Measurements from ENCODE around the gene DMD.

Gene DMD

DNA sequence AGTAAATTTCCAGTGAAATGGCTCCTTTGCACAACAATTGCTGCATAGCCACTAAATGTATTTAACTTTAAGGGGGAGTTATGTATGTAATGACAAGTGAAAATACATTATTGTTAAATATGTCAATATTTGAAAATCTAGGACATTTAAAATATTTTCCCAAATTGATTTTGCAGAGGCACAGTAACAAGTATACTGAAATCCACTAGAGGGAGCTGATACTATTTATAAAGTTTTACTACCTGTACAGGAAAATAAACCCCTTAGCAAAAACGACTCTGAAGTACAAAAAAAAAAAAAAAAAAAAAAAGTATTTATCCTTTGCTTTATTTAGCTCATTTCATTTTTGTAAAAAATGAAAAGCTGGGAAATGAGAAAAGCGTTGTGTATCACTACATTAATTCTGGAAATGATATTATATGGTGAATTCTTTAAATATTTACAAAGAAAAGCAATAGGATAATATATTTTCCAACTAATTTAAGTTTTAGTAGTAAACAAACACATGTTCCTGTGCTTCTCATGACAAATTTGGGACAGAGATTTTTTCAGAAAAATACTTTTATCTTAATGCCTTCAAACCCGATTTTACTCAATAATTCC, 727.7 kb downstream of the DMD start:
- peak; percentile 56 for DNase-seq (ENCODE audit: low spot score)

DNA sequence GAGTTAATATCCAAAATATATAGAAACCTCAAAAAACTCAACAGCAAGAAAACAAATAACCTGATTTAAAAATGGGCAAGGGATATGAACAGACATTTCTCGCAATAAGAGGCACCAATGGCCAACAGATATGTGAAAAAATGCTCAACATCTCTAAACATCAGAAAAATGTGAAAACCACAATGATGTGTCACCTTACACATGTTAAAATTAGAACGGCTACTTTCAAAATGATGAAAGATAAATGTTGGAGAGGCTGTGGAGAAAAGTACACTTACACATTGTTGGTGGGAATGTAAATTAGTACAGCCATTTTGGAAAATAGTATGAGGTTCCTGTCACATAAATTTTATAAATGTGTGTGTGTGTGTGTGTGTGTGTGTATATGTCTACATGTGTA, 731.3 kb downstream of the DMD start:
- no peak for DNase-seq (ENCODE audit: low spot score)

DNA sequence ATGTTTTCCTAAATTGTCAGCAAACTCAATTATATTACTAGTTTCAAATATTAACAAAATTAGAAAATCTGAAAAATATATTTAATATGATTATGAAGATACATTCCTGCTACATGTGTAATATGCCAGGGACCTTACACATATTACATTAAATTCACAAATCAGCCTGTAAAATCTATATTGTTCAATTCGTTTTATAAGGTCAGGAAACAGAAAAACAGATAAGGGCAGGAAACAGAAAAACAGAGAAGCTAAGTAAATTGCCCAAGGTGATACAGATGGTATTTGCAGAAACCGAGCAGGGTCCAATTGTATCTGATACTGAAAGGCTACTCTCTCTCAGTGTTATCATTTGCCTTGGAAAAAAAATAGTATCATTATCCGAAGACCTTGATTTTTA, 739.0 kb downstream of the DMD start:
- DNase-seq (ENCODE audit: low spot score) = no peak

DNA sequence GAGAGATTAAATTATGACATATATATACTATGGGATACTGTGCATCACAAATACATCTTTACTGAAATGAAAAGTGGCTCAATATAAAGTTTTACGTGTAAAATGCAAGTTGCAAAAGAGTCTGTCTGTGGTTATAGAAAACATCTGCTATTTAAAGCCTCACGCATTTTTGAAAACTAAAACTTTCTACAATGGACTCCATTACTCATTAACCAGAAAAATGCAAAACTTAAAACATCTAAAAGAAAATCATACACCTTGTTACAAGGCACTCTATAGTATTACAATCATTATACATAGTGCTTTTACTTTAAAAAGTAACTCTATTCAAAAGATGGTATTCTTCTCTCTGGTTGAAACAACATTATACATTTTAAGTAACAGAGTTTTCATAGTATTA, 755.6 kb downstream of the DMD start:
- no peak for DNase-seq (ENCODE audit: low spot score)

DNA sequence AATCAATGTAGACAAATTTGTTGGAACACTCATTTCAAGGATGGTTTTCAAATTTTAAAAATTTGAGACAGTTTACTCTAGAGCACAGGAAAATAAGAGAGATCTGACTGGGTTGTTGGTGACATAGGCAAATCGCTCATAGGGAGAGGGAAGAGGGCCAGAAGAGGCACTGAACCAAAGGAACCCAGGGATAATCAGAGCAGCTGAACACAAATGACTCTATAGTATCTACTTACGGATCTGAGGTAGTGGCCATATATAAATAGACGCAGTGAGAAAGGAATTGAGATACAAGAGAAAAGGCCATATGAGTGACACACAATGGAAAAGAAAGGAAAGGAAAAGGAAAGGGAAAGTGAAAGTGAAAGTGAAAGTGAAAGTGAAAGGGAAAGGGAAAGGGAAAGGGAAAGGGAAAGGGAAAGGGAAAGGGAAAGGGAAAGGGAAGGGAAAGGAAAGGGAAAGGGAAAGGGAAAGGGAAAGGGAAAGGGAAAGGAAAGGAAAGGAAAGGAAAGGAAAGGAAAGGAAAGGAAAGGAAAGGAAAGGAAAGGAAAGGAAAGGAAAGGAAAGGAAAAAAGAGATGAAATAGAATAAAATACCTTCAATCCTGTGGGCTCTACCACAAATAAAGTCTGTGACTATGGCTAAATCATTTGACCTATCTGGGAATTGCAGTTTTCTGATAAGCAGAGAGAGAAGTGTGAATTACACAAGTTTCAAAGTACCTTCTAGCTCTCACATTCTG, 759.2 kb downstream of the DMD start:
- DNase-seq (ENCODE audit: low spot score) = no peak

DNA sequence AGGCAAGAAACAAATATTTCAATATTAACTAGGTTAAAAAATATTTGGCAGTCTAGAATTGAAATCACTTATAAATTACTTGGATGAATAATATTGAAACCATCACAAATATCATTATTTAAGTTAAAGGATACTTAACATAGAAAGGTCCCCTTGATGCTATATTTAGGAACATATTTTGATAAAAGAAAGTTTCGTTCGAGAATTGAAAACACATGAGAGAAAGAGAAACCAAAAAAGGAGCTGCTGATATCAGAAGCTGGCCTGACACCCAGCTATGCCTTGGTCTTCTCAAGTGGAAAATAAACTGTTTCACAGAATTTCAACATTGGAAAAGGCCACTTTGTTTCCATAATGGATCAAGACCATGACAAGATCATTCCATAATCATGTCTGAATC, 762.4 kb downstream of the DMD start:
- DNase-seq (ENCODE audit: low spot score) = no peak

DNA sequence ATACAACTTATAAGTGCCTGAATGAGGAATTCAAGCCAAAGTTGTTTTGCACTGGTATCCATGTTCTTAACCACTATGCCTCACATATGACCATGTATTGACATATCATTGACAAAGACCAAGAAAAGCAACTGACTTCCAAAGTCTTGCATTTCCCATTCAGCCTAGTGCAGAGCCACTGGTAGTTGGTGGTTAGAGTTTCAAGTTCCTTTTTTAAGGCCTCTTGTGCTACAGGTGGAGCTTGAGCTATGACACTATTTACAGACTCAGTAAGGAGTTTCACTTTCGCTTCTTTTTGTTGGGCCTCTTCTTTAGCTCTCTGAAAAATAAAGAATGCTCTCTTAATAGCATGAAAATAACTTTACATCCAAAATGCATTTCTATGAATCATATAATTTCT, 763.0 kb downstream of the DMD start:
- no peak for DNase-seq (ENCODE audit: low spot score)

DNA sequence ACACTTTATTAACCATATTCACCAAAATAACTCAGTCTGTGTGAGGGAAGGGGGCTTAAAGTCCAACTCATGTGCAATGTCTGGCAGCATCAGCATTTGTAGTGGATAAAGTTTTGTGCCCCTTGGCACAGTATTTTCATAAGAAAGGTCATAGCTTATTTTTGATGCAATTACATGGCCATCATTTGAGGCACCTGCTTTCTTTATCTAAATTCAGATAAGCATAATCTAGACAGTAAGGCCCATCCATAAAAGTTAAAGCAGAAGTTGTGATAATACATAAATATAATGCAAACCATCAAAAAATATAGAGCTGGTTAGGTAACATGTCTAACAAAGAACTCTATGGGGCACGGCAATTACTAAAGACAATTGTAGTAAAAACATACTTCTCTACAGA, 763.7 kb downstream of the DMD start:
- DNase-seq (ENCODE audit: low spot score) = no peak

DNA sequence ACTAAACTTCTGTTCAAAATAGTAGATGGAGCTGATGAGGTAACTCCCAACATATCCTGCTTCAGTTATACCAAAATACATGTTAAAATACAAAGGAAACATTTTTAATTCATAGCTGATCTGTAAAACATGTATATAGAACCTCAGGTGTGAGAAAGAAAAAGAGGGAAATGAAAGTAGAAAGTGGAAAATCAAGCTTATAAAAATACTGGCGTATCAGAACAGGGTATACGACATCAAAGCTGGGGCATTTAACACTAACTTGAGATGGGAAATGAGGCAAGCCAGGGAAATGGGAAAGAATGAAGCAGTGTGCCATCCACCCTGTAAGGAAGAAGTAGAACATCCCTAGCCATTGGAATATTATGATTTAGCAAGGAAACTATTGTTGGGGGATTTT, 767.5 kb downstream of the DMD start:
- no peak for DNase-seq (ENCODE audit: low spot score)

DNA sequence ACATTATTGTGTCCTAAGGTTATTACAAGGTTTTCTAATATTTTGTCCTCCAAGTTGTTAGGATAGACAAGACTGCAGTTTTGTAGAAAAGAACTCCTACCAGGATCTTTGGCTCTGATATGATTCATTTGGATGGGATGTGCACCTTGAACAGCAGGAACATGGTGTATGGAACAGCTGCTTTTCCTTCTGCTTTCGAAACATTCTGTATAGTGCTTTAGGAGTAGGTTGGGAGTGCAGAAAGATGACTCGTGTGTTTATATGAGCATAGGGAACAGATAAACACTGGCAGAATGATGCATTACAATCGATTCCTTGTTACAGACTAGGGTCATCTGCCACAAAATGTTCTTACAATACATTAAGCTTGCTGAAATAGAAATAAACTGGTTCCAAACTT, 790.1 kb downstream of the DMD start:
- no peak for DNase-seq (ENCODE audit: low spot score)

DNA sequence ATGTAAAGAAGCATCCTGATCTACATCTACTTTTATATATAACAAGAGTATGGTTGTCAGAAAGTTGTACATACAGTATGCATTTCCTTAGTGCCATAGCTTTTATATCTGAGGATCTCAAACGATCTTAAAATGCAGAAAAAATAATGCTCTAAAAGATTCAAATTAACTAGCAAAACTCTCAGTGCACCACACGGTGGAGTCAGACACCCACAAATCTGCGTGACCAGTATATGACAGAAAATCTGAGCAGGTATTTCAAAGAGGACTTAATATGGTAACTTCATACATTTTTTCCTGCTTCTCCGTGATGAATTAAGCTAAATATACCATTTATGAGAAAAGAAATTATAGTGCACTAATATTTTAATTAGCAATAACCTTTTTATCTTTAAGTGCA, 803.0 kb downstream of the DMD start:
- peak; percentile 50 for DNase-seq (ENCODE audit: low spot score)

DNA sequence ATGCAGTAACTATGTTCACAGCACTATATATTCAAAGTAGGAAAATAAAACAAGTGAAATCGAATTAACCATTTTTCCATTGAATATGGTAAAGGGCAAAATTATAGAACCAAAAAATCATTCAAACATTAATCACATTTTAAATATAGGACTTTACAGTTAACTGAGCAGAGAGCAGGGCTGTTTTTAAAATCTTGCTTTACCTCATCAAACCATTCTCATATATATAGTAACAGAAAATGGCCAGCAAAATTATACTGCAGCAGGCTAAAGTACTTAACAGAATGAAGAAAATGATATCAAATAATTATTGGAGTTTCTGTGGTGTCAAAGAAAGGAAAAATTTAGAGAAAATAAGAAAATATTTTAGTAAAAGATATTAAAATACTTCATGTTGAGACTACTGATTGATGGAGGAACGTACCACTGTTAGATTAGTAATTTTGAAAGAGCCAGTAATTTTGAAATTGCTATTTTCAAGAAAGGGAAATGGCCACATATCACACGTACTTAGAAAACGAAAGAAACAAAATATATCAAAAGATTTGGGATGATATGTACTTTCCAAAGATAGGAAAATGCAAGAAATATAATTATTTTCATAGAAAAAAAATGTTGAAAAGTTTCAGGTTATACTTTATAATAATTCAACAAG, 813.7 kb downstream of the DMD start:
- DNase-seq (ENCODE audit: low spot score) = no peak

DNA sequence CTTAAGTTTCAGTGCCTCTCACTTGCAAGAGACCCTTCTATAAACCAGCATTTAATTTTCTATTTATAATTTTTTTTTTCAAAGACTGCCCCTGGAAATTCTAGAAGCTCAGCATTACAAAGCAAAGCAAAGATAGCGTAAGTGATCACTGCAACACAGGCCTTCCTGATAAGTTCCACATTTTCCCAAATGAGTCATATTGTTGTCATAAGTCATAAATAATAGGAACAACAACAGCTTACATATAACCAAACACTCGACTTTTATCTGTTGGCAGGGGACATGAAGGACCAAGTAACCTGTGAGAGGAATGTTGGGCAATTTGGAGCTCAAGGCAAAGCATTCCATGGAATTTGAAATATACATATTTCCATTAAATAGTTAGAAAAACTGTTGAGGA, 815.5 kb downstream of the DMD start:
- no peak for DNase-seq (ENCODE audit: low spot score)

DNA sequence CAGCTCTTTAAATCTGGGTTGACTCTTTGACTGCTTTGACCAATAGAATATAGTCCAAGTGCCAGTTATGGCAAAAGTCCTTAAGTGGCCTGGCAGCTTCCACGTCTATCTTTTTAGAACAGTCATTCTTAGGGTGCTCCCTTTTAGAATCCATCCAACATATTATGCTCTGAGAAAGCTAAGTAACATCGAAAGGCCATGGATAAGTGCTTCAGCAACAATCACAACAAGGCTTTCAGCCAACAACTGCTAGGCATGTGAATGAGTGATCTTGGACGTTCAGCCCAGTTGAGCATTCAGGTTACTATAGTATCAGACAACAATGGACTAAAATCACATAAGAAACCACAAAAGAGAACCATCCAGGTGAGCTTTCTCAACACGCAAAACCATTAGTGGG, 818.7 kb downstream of the DMD start:
- no peak for DNase-seq (ENCODE audit: low spot score)

DNA sequence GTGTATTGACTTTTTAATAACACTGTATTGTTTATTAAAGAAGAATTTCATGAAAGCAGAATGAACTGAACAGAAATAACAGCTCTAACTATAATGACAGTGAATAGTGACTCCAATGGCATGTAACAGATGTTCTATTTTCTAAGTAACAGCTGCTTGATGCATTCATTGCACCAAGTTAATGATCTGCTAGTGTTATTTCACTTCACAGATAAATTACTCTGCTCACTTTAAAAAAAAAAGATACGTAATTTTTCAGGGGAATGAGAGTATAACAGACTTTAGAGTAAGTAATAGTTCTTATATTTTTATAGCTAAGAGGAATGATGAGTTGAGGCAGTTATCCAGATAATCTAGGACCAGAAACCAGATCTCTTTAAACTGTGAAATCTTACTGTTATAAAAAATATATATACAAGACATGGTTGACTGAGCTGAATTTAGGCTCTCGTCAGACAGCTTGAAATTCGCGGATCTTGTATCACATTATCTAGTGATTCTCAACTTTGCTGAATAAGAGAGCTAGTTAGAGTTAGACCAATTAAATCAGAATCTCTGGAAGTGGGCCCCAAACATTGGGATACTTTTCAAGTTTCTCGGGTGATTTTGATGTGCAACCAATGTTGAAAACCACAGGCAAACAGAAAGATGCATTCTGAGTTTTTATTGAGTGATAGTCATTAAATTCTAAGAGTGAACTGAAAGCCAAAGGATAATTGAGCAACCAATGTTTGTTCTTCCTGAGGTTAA, 840.7 kb downstream of the DMD start:
- no peak for DNase-seq (ENCODE audit: low spot score)

DNA sequence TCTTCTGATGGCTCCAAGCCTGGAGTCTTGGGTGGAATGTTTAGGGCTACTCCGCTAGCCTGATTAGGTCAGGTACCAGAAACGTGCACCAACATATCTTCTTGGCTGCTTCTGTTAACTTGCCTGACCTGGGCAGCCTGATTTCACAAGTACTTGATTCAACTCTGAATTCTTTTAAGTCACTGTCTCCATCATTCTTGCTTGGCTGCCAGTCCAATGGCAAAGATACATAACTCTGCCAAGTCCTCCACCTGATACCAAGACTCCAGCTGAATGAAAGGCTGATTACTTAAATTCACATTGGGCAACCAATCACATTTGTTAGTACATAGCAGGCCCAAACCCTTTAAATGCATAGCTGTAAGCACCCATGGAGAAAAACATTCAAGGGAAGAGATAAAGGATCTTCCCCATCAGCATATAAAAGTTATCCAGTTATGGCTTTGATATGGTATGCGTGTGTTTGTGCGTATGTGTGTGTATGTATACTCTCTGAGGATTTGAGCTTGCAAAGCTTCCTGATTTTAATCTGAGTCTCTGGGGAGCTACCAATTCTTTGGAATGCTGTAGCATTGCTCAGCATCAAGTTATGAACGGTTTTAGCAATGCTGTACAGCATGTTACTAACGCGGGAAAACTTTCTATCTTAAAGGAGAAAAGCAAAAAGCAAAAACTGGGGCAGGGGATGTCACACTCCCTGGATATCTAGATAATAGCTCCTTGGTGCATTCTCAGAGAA, 917.2 kb downstream of the DMD start:
- DNase-seq (ENCODE audit: low spot score) = no peak

DNA sequence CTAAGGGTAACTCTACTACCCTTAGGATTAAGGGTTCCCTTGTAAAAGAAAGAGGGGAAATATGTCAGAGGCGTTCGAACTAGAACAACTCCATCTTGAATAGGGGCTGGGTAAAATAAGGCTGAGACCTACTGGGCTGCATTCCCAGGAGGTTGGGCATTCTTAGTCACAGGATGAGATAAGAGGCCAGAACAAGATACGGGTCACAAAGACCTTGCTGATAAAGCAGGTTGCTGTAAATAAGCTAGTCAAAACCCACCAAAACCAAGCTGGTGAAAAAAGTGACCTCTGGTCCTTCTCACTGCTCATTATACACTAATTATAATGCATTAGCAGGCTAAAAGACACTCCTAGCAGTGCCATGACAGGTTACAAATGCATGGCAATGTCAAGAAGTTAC, 922.0 kb downstream of the DMD start:
- DNase-seq (ENCODE audit: low spot score) = no peak

DNA sequence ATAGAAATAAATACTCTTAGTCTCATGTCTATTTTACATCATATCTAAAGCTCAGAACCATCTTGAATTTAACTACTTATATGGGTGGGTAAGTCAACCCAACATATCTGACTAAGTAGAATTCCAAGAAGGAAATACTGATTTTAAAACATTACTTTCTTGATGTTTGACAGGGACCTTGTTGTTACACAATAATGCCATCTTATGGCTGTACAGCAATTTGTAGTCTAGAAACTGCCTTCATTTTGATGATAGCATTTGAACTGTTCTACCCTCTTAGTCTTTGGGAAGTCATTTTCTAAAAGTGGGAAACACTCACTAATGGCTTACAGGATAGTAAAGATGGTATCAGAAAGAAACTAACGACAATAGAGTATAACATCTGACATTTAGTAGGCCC, 929.5 kb downstream of the DMD start:
- DNase-seq (ENCODE audit: low spot score) = peak; percentile 16

DNA sequence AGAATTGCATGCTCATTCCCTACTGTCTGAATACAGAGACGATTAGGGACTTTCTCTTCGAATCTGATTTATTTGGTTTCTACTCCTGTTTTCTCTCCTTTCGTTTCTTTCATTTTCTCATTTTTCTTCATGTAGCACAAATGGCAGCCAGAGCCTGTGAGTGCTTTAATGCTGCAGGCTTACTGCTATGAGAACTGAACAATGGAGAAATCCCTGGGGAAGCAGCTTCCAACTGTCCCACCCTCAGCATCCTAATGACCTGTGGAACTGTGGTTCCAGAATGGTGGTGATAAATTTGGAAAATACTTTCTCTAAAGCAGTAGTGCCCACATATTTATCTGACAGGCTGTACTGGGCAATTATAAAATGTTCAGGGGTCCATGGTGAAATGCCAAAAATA, 930.4 kb downstream of the DMD start:
- DNase-seq (ENCODE audit: low spot score) = no peak

DNA sequence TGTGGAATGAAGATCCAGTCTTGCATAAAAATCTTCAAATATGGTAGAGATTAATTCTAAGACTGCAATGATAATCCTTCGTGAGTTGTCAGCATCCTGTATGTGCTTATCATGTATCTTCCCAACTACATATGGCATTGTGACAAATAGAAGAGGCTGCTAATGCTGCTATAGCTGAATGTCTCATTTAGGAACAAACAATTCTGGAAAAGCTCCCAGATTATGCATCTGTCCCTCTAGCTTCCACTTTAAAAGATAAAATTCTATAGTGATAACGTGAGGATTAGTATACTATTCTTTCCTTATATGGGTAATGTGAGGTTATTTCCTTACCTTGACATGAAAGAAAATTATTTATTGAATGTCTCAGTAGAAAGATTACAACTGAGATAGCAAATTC, 930.9 kb downstream of the DMD start:
- DNase-seq (ENCODE audit: low spot score) = no peak

DNA sequence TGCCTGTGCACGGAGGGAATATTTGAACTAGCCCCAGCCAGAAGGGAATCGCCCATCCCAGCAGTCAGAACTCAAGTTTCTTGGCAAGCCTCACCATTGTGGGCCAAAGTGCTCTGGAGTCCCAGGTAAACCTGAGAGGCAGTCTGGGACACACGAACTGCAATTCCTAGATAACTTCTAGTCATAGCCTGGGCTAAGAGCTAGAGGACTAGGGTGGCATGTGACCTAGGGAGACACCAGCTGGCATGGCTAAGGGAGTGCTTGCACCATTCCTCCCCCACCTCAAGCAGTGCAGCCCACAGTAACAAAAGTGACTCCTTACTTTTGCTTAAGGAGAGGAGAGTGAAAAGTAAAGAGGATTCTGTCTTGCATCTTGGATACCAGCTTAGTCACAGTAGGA, 935.2 kb downstream of the DMD start:
- no peak for DNase-seq (ENCODE audit: low spot score)

DNA sequence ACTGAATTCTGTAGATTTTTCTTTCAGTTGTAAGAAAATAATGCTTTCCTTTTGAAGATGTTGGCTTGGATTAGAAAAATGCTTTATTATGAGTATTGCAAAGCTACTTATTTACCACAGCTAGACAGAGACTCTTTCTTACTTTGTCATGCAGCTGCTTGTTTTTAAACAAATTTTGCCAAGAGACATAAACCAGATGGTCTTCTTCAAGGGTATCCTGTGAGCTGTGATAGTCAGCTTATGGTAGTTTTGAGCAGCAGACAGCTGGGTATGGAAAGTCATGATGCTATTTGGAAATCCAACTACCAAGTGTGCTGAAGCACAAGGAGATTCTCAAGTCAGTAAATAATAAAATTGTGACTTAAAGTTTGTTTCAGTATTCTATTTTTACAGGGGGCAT, 941.5 kb downstream of the DMD start:
- no peak for DNase-seq (ENCODE audit: low spot score)
